HEK293T (cell line): ENCODE data around the gene SHISAL2B.
"Not testable (repeated sequence)": the region's sequence is repeated elsewhere in the genome, so short reads cannot be mapped to it uniquely, and the experiment has no call there.

ENCODE experiments used
- CTCF ChIA-PET: fragments of 350-600 bp; formaldehyde crosslinking; extraction: SDS; loops from one replicate; lab custom pipeline; 2021; ENCODE audit warnings: antibody characterized with exemption, inconsistent platforms; lab: Yijun Ruan, JAX
- POLR2A ChIA-PET: fragments of 350-600 bp; formaldehyde crosslinking; extraction: SDS; loops from one replicate; lab custom pipeline; 2020; ENCODE audit warnings: antibody characterized with exemption, inconsistent platforms; lab: Yijun Ruan, JAX
- DNase-seq: peaks from one replicate; pipeline ENCODE4 v3.0.0; 2012; ENCODE audit warnings: mixed read lengths; ENCODE audit errors: extremely low spot score
- ARNT ChIP-seq: fragments of 450-650 bp; IDR thresholded peaks from 2 replicates; pipeline ENCODE4 v1.6.1; 2017; ENCODE audit warnings: mild to moderate bottlenecking
- BHLHE40 ChIP-seq: fragments of 450-650 bp; IDR thresholded peaks from 2 replicates; pipeline ENCODE4 v1.6.1; 2016; ENCODE audit warnings: mild to moderate bottlenecking, moderate library complexity, borderline replicate concordance
- CTBP1 ChIP-seq: fragments of 450-650 bp; IDR thresholded peaks from 2 replicates; pipeline ENCODE4 v1.6.1; 2016; ENCODE audit warnings: borderline replicate concordance
- ELF4 ChIP-seq: fragments of 450-650 bp; IDR thresholded peaks from 2 replicates; pipeline ENCODE4 v1.6.1; 2017; ENCODE audit warnings: antibody characterized with exemption
- FOXA1 ChIP-seq: fragments of 450-650 bp; IDR thresholded peaks from 2 replicates; pipeline ENCODE4 v1.6.1; 2016; ENCODE audit warnings: mild to moderate bottlenecking
- FOXK2 ChIP-seq: fragments of 450-650 bp; IDR thresholded peaks from 2 replicates; pipeline ENCODE4 v1.6.1; 2016; ENCODE audit warnings: mild to moderate bottlenecking
- FOXM1 ChIP-seq: fragments of 450-650 bp; IDR thresholded peaks from 2 replicates; pipeline ENCODE4 v1.6.1; 2017; ENCODE audit warnings: mild to moderate bottlenecking, borderline replicate concordance
- HDGF ChIP-seq: fragments of 450-650 bp; IDR thresholded peaks from 2 replicates; pipeline ENCODE4 v1.6.1; 2017; ENCODE audit warnings: antibody characterized with exemption, borderline replicate concordance
- L3MBTL2 ChIP-seq: fragments of 450-650 bp; conservative IDR thresholded peaks from 2 replicates; pipeline ENCODE4 v1.6.1; 2016; ENCODE audit warnings: mild to moderate bottlenecking
- LEF1 ChIP-seq: fragments of 450-650 bp; IDR thresholded peaks from 2 replicates; pipeline ENCODE4 v1.6.1; 2017; ENCODE audit warnings: mild to moderate bottlenecking, borderline replicate concordance
- NFRKB ChIP-seq: fragments of 450-650 bp; IDR thresholded peaks from 2 replicates; pipeline ENCODE4 v1.6.1; 2016; ENCODE audit warnings: mild to moderate bottlenecking, moderate library complexity
- PKNOX1 ChIP-seq: fragments of 450-650 bp; IDR thresholded peaks from 2 replicates; pipeline ENCODE4 v1.6.1; 2016
- SP1 ChIP-seq: fragments of 450-650 bp; IDR thresholded peaks from 2 replicates; pipeline ENCODE4 v1.6.1; 2017
- SUZ12 ChIP-seq: fragments of 450-650 bp; IDR thresholded peaks from 2 replicates; pipeline ENCODE4 v1.6.1; 2016; ENCODE audit warnings: mild to moderate bottlenecking
- TARDBP ChIP-seq: fragments of 450-650 bp; IDR thresholded peaks from 2 replicates; pipeline ENCODE4 v1.6.1; 2016
- ZNF384 ChIP-seq: fragments of 450-650 bp; IDR thresholded peaks from 2 replicates; pipeline ENCODE4 v1.6.1; 2016

Gene SHISAL2B

GRCh38 chr5:64707191-64707590 is 16.9 kb downstream of the SHISAL2B start:
- TF ChIP-seq ARNT (no peak), L3MBTL2 (no peak), SUZ12 (no peak), ZNF384 (no peak), FOXM1 (no peak), FOXA1 (no peak), LEF1 (no peak), NFRKB (no peak), HDGF (no peak), TARDBP (no peak), SP1 (no peak), BHLHE40 (no peak), CTBP1 (no peak)
- CTCF ChIA-PET: no interaction called here
- POLR2A ChIA-PET: no interaction called here
- no peak for DNase-seq

GRCh38 chr5:64714495-64714894 is 24.2 kb downstream of the SHISAL2B start:
- DNase-seq, POLR2A ChIA-PET: not testable (repeated sequence)
- CTCF ChIA-PET: interaction anchor here (0.7 kb wide), 1 partner anchor 57 kb away, joined by 5 read pairs; no protein-coding TSS in a partner anchor

- ChIA-PET CTCF (no interaction called here), POLR2A (no interaction called here)
- DNase-seq: no peak
- TF ChIP-seq ZNF384: no peak
- TF ChIP-seq NFRKB: no peak
- TF ChIP-seq LEF1: no peak
- TF ChIP-seq SUZ12: no peak
- no peak for TF ChIP-seq SP1
- no peak for TF ChIP-seq FOXK2
- TF ChIP-seq L3MBTL2: no peak
- TF ChIP-seq TARDBP: no peak
- no peak for TF ChIP-seq FOXM1
- TF ChIP-seq ARNT: no peak
- TF ChIP-seq CTBP1: no peak
These were observed 32.3 kb downstream of the SHISAL2B start for GRCh38 chr5:64722588-64722987.

- ChIA-PET POLR2A (no interaction called here), CTCF (no interaction called here)
- no peak for TF ChIP-seq ARNT
- no peak for TF ChIP-seq ZNF384
- no peak for TF ChIP-seq LEF1
- no peak for TF ChIP-seq FOXK2
These were observed 36.8 kb downstream of the SHISAL2B start for GRCh38 chr5:64727150-64727549.

GRCh38 chr5:64742411-64742810 is 52.1 kb downstream of the SHISAL2B start:
- POLR2A ChIA-PET: no interaction called here
- TF ChIP-seq BHLHE40 (no peak), PKNOX1 (no peak), LEF1 (no peak), SUZ12 (no peak), TARDBP (no peak), HDGF (no peak), ARNT (no peak), ZNF384 (no peak), FOXA1 (no peak), SP1 (no peak), CTBP1 (no peak), NFRKB (no peak)
- CTCF ChIA-PET: no interaction called here
- DNase-seq: no peak

More at GRCh38 chr5:64727150-64727549, 36.8 kb downstream of the SHISAL2B start:
- no peak for DNase-seq

- POLR2A ChIA-PET: no interaction called here
- CTCF ChIA-PET: no interaction called here
- TF ChIP-seq NFRKB (no peak), FOXA1 (no peak), FOXK2 (no peak), SP1 (no peak), FOXM1 (no peak), SUZ12 (no peak), TARDBP (no peak), PKNOX1 (no peak), LEF1 (no peak), L3MBTL2 (no peak), ZNF384 (no peak), BHLHE40 (no peak), ELF4 (no peak), HDGF (no peak), CTBP1 (no peak), ARNT (no peak)
- DNase-seq: no peak
These were observed 52.5 kb downstream of the SHISAL2B start for GRCh38 chr5:64742821-64743220.

- CTCF ChIA-PET: no interaction called here
- TF ChIP-seq FOXM1 (no peak), NFRKB (no peak), ZNF384 (no peak), ELF4 (no peak), ARNT (no peak), CTBP1 (no peak), SUZ12 (no peak), SP1 (no peak), FOXK2 (no peak)
- DNase-seq: no peak
- POLR2A ChIA-PET: no interaction called here
These were observed 54.6 kb downstream of the SHISAL2B start for GRCh38 chr5:64744914-64745313.

- TF ChIP-seq ZNF384 (no peak), SUZ12 (no peak), TARDBP (no peak), L3MBTL2 (no peak), BHLHE40 (no peak), SP1 (no peak), FOXK2 (no peak), ELF4 (no peak), CTBP1 (no peak)
- no peak for DNase-seq
- ChIA-PET CTCF (no interaction called here), POLR2A (no interaction called here)
These were observed 56.1 kb downstream of the SHISAL2B start for GRCh38 chr5:64746446-64746845.
